ENCODE measurements around the gene AKR1D1. TPM values are rescaled to one million over a fixed set of nuclear protein-coding genes. Genes with fewer than 3 reads are reported as not detected.

AKR1D1 gene
- total and polyA plus RNA-seq, 2 donors (not counting 1 experiment from before 2014, with no cell fraction given), result not detected

- Mint-ChIP-seq H3K4me3 (no peak overlapping the region), H3K27ac (no peak overlapping the region), H3K27me3 (no peaks in the 10 kb centered on the region), H3K4me1 (no peaks in the 10 kb centered on the region), H3K9me3 (ENCODE audit: insufficient read depth) (peaks cover 8% of the 10 kb centered on the region)
- ChIA-PET POLR2A (no interaction called here), CTCF (interaction anchor here (0.7 to 3.2 kb wide), 4 partner anchors 154 to 582 kb away, joined by 3 to 49 read pairs (median 4); no protein-coding TSS in a partner anchor)
- H3K27ac ChIP-seq (ENCODE audit: low read length in 2 of 2), result no peak overlapping the region
- no peaks in the 10 kb centered on the region for H3K27me3 ChIP-seq (replicated peaks in 1 of 4; ENCODE audit: control extremely low read depth in 1 of 4, control insufficient read depth in 3 of 4, insufficient read depth in 4 of 4, low read length in 3 of 4)
- DNase-seq, result peak; percentile 86
- WGBS (ENCODE audit: insufficient coverage), result 28% methylated on average over 2 of the region's 4 CpGs
- TF ChIP-seq EZH2 (IDR thresholded peaks at IDR 0.05; ENCODE audit: borderline replicate concordance, insufficient read depth, low read depth, low read length, poor library complexity, severe bottlenecking), result no peak
- peak; percentile 72 for TF ChIP-seq CTCF (IDR thresholded peaks at IDR 0.05)
- H3K9me3 ChIP-seq (ENCODE audit: control extremely low read depth in 1 of 3, control insufficient read depth in 2 of 3, insufficient read depth in 1 of 3, low read length in 2 of 3), result peaks cover 0 to 14% (median 13%) of the 10 kb centered on the region in 3 donors
- intact Hi-C loops (cut with micrococcal nuclease), result loop anchor here (1.0 kb wide), 2 partner anchors 258 to 262 kb away; no protein-coding TSS in a partner anchor
- no peaks in the 10 kb centered on the region for H3K36me3 ChIP-seq (replicated peaks in 1 of 2; ENCODE audit: control extremely low read depth in 1 of 2, control insufficient read depth in 1 of 2, extremely low read depth in 1 of 2, insufficient read depth in 2 of 2, low read length in 1 of 2)
- H3K4me3 ChIP-seq (ENCODE audit: control extremely low read depth in 1 of 5, extremely low read depth in 1 of 5, insufficient read depth in 1 of 5, low read depth in 2 of 5, low read length in 4 of 5), result no peak overlapping the region
- H2AFZ ChIP-seq (ENCODE audit: insufficient read depth, low read depth, low read length, poor library complexity, severe bottlenecking), result peak overlapping the region; percentile 60
- H3K79me2 ChIP-seq (ENCODE audit: control insufficient read depth, insufficient read depth, low read length), result no peaks in the 10 kb centered on the region
- peak; percentile 98 for ATAC-seq (ENCODE audit: low read depth)
- peaks cover 0 to 2% of the 10 kb centered on the region in 2 donors for H3K4me1 ChIP-seq (ENCODE audit: control insufficient read depth in 2 of 2, insufficient read depth in 2 of 2, low read length in 2 of 2)
- no peak overlapping the region for H3K9ac ChIP-seq (ENCODE audit: low read length)
- no peaks in the 10 kb centered on the region for H4K20me1 ChIP-seq (ENCODE audit: control insufficient read depth, insufficient read depth, low read length, poor library complexity, severe bottlenecking)
- peak overlapping the region; percentile 34 for H3K4me2 ChIP-seq (replicated peaks; ENCODE audit: low read depth, low read length, poor library complexity, severe bottlenecking)
These were observed 85.4 kb downstream of the AKR1D1 start for GRCh38 chr7:138161600-138162081.

- Histone ChIP-seq H4K20me1 (ENCODE audit: control insufficient read depth, insufficient read depth, low read length, poor library complexity, severe bottlenecking) (no peaks in the 10 kb centered on the region), H2AFZ (ENCODE audit: insufficient read depth, low read depth, low read length, poor library complexity, severe bottlenecking) (peak overlapping the region; percentile 60), H3K9ac (ENCODE audit: low read length) (no peak overlapping the region), H3K36me3 (replicated peaks in 1 of 2; ENCODE audit: control extremely low read depth in 1 of 2, control insufficient read depth in 1 of 2, extremely low read depth in 1 of 2, insufficient read depth in 2 of 2, low read length in 1 of 2) (no peaks in the 10 kb centered on the region), H3K9me3 (ENCODE audit: control extremely low read depth in 1 of 3, control insufficient read depth in 2 of 3, insufficient read depth in 1 of 3, low read length in 2 of 3) (peaks cover 0 to 14% (median 13%) of the 10 kb centered on the region in 3 donors), H3K27me3 (replicated peaks in 1 of 4; ENCODE audit: control extremely low read depth in 1 of 4, control insufficient read depth in 3 of 4, insufficient read depth in 4 of 4, low read length in 3 of 4) (no peaks in the 10 kb centered on the region), H3K4me2 (replicated peaks; ENCODE audit: low read depth, low read length, poor library complexity, severe bottlenecking) (no peak overlapping the region), H3K4me3 (ENCODE audit: control extremely low read depth in 1 of 5, extremely low read depth in 1 of 5, insufficient read depth in 1 of 5, low read depth in 2 of 5, low read length in 4 of 5) (no peak overlapping the region), H3K4me1 (ENCODE audit: control insufficient read depth in 2 of 2, insufficient read depth in 2 of 2, low read length in 2 of 2) (peaks cover 0 to 2% of the 10 kb centered on the region in 2 donors), H3K27ac (ENCODE audit: low read length in 2 of 2) (no peak overlapping the region), H3K79me2 (ENCODE audit: control insufficient read depth, insufficient read depth, low read length) (no peaks in the 10 kb centered on the region)
- ChIA-PET POLR2A (no interaction called here), CTCF (interaction anchor here (1.1 to 3.2 kb wide), 3 partner anchors 258 to 582 kb away, joined by 3 to 49 read pairs (median 6); no protein-coding TSS in a partner anchor)
- peaks cover 8% of the 10 kb centered on the region for H3K9me3 Mint-ChIP-seq (ENCODE audit: insufficient read depth)
- ATAC-seq (ENCODE audit: low read depth) (no peak), DNase-seq (no peak)
- no peaks in the 10 kb centered on the region for H3K4me1 Mint-ChIP-seq
- TF ChIP-seq CTCF (IDR thresholded peaks at IDR 0.05) (no peak), EZH2 (IDR thresholded peaks at IDR 0.05; ENCODE audit: borderline replicate concordance, insufficient read depth, low read depth, low read length, poor library complexity, severe bottlenecking) (no peak)
- intact Hi-C loops (cut with micrococcal nuclease), result no loop called here
- no CpG with 5 or more reads among the region's 1 CpG for WGBS (ENCODE audit: insufficient coverage)
- H3K27me3 Mint-ChIP-seq, result no peaks in the 10 kb centered on the region
- no peak overlapping the region for H3K27ac Mint-ChIP-seq
- H3K4me3 Mint-ChIP-seq, result no peak overlapping the region
These were observed 86.0 kb downstream of the AKR1D1 start for GRCh38 chr7:138162236-138162635.

All from B cell (primary cell).